ENCODE results near the gene HJV.

Gene HJV

DNA sequence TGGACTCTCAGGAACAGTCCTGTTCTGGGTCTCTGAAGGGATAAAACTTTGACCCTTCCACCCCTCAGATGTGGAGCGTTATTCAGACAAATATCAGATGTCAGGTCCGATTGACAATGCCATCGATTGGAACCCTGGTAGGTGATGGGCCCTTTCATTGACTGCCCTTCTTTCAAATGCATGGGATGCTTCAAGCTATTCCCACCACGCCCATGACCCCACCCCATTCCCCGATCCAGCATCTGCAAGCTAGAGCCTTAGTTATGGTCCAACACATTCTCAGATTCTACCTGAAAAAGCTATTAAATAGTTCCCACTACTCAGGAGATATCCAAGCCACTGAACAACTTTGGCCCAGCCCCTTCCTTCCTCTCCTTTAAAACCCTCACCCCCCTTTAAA lies 44.5 kb downstream of the HJV start:
- DNase-seq (ENCODE audit: low read depth, low spot score) = no peak

DNA sequence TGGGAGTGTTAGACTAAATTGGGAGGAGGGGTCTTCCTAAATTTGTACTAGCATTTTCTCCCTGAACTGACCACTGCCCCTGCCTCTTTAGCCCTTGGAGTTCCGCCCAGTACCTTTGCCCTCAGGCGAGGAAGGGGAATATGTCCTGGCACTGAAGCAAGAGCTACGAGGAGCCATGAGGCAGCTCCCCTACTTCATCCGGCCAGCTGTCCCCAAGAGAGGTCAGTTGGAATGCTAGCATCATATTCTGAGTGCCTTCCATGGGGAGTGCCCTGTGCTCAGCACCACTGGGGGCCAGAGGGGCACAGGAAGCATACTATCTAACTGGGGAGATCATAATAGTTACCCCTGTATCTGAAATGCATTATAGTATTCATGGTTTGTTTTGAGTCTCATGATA lies 46.3 kb downstream of the HJV start:
- no peak for DNase-seq (ENCODE audit: low read depth, low spot score)

DNA sequence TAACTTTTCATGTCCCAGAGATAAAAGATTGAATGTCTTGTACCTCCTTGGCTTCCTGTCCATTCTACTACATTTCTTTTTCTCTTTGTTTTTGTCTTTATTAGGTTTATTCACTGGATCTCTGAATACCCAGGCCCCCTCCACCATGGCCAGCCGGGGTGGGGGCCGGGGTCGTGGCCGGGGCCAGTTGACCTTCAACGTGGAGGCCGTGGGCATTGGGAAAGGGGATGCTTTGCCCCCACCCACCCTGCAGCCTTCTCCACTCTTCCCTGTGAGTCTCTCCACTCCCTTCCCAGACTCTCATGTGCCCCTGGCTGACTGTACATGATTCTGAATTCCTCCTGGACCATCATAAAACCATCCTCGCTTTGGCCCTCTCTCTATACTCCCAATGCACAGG lies 46.8 kb downstream of the HJV start:
- DNase-seq (ENCODE audit: low read depth, low spot score) = no peak

DNA sequence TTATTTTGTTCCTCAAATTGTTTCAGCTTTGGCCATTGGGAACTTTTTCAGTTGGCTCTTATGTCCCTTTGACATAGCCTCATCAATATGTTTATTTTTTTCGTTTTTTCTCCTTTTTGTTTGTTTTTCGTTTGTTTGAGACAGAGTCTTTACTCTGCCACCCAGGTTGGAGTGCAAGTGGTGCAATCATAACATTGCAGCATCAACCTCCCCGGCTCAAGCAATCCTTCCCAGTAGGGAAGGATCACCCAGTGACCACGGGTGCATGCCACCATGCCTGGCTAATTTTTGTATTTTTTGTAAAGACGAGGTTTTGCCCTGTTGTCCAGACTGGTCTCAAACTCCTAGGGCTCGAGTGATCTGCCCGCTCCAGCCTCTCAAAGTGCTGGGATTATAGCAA lies 49.0 kb downstream of the HJV start:
- no peak for DNase-seq (ENCODE audit: low read depth, low spot score)

Data from ELF-1 (cell line).